Endodermal cell (in vitro differentiated cells): ENCODE data around the gene RSPH4A. TPM values are rescaled to one million over a fixed set of nuclear protein-coding genes. Genes with fewer than 3 reads are reported as not detected.

ENCODE experiments used
- DNase-seq: peaks from one replicate; pipeline ENCODE4 v3.0.0-alpha.2; 2017
- H3K27ac ChIP-seq: 2 replicates; pipeline ENCODE4 v1.5.1; 2013; ENCODE audit warnings: mild to moderate bottlenecking, low read depth, low read length, moderate library complexity
- H3K27me3 ChIP-seq: 2 replicates; pipeline ENCODE4 v1.6.1; 2013; ENCODE audit warnings: mild to moderate bottlenecking, low read length, moderate library complexity; ENCODE audit not compliant: insufficient read depth, control insufficient read depth, poor library complexity, severe bottlenecking
- H3K36me3 ChIP-seq: 2 replicates; pipeline ENCODE4 v1.7.0; 2013; ENCODE audit warnings: mild to moderate bottlenecking, low read length, moderate library complexity; ENCODE audit not compliant: control insufficient read depth, insufficient read depth
- H3K4me1 ChIP-seq: one replicate; pipeline ENCODE4 v1.7.0; 2013; ENCODE audit warnings: low read length; ENCODE audit not compliant: control insufficient read depth, insufficient read depth
- H3K4me3 ChIP-seq: 2 replicates; pipeline ENCODE4 v1.5.1; 2013; ENCODE audit warnings: mild to moderate bottlenecking, low read length, moderate library complexity
- H3K9ac ChIP-seq: 2 replicates; pipeline ENCODE4 v1.6.1; 2013; ENCODE audit warnings: mild to moderate bottlenecking, low read length, moderate library complexity; ENCODE audit not compliant: poor library complexity, severe bottlenecking; ENCODE audit errors: extremely low read depth
- H3K9me3 ChIP-seq: 2 replicates; pipeline ENCODE4 v1.6.1; 2013; ENCODE audit warnings: mild to moderate bottlenecking, low read length, moderate library complexity; ENCODE audit not compliant: control insufficient read depth
- H3K27ac Mint-ChIP-seq: 2 replicates; pipeline ENCODE4 v1.8.0; 2020; ENCODE audit warnings: mixed read lengths
- H3K27me3 Mint-ChIP-seq: 2 replicates; pipeline ENCODE4 v1.8.0; 2021; ENCODE audit warnings: mild to moderate bottlenecking, mixed read lengths; ENCODE audit not compliant: insufficient read depth
- H3K36me3 Mint-ChIP-seq: 2 replicates; pipeline ENCODE4 v1.8.0; 2020; ENCODE audit warnings: low read depth, mixed read lengths
- H3K4me1 Mint-ChIP-seq: 2 replicates; pipeline ENCODE4 v1.8.0; 2020; ENCODE audit warnings: mixed read lengths
- H3K4me3 Mint-ChIP-seq: 2 replicates; pipeline ENCODE4 v1.8.0; 2020; ENCODE audit warnings: mild to moderate bottlenecking, moderate library complexity, mixed read lengths
- H3K9me3 Mint-ChIP-seq: 2 replicates; pipeline ENCODE4 v1.8.0; 2020; ENCODE audit warnings: mild to moderate bottlenecking, mixed read lengths
- WGBS, 2 experiments: methylation state at CpG; one replicate each; pipeline versions ENCODE4 v1.1.5 to v1.1.7; 2013; ENCODE audit warnings: missing lambda C conversion rate in 2 of 2, mixed read lengths in 1 of 2; ENCODE audit not compliant: insufficient coverage in 1 of 2, insufficient read length in 1 of 2; 5-methylcytosine and 5-hydroxymethylcytosine counted together
- total RNA-seq, 2 donors: library from RNA; stranded (reverse); fragmentation: NEBNext Ultra II Directional in 1 of 2; extraction: Animal tissue kit (Norgen Biotek cat#: 25700) in 1 of 2; gene quantifications; 2 replicates in 1 of 2; 3 replicates in 1 of 2; pipeline ENCODE4 v1.2.1, GENCODE V29; 2021
- TF ChIP-seq, protein P1 (sequence below): fragments of 200-600 bp; sonication (generic); conservative IDR thresholded peaks from 2 replicates; pipeline ENCODE4 v1.5.0; 2021; ENCODE audit warnings: antibody characterized with exemption, mild to moderate bottlenecking

The RSPH4A gene
- total RNA-seq, 2 donors from 2014 or later = 0.92 to 1.2 TPM

DNA sequence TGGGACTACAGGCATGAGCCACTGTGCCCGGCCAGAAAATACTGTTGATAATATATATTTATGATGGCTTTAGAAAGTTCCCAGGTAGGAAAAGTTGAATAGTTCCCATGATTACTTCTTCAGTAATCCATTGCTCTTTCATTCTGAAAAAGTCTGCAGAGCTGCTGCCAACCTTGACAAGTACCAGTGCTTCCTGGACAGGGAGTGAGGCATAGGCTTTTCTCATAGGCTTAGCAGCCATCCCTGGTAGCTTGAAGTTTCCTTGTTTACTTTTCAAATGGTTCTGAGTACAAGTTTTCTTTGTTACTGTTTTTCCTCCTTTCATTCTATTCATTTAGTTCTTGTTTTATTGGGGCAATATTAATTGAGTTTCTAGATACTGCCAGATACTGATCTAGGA, 37.1 kb upstream of the RSPH4A start:
- Mint-ChIP-seq H3K9me3 (no peaks in the 10 kb centered on the region), H3K4me3 (no peak overlapping the region), H3K36me3 (peaks cover 18% of the 10 kb centered on the region), H3K27me3 (no peaks in the 10 kb centered on the region), H3K27ac (no peak overlapping the region), H3K4me1 (no peaks in the 10 kb centered on the region)
- H3K9me3 ChIP-seq = no peaks in the 10 kb centered on the region
- H3K36me3 ChIP-seq = peaks cover 60% of the 10 kb centered on the region
- 100% methylated on average over 1 of the region's 1 CpG; no CpG with 5 or more reads in 1 of the 2 experiments for WGBS, 2 experiments
- TF ChIP-seq, protein P1, sequence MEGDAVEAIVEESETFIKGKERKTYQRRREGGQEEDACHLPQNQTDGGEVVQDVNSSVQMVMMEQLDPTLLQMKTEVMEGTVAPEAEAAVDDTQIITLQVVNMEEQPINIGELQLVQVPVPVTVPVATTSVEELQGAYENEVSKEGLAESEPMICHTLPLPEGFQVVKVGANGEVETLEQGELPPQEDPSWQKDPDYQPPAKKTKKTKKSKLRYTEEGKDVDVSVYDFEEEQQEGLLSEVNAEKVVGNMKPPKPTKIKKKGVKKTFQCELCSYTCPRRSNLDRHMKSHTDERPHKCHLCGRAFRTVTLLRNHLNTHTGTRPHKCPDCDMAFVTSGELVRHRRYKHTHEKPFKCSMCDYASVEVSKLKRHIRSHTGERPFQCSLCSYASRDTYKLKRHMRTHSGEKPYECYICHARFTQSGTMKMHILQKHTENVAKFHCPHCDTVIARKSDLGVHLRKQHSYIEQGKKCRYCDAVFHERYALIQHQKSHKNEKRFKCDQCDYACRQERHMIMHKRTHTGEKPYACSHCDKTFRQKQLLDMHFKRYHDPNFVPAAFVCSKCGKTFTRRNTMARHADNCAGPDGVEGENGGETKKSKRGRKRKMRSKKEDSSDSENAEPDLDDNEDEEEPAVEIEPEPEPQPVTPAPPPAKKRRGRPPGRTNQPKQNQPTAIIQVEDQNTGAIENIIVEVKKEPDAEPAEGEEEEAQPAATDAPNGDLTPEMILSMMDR = no peak
- H3K9ac ChIP-seq = no peak overlapping the region
- H3K4me1 ChIP-seq = no peaks in the 10 kb centered on the region
- H3K27me3 ChIP-seq = no peaks in the 10 kb centered on the region
- H3K4me3 ChIP-seq = no peak overlapping the region
- no peak overlapping the region for H3K27ac ChIP-seq
- DNase-seq = no peak

DNA sequence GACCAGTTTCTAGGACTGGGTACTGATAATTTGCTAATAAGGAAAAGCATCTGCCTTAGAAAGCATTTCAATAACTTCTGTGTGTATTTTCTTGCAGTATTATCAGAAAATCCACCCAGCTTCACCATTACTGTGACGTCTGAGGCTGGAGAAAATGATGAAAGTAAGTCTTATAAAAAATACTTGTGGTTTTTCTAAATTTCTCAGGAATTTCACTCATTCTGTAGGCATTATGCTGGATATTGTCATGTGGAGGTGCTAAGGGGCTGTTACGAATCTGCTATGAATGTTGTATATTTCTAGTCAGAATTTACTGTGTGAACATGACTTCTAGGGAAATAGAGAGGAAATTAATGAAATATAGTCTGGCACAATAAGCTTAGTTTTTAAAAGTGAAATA, 36.1 kb upstream of the RSPH4A start:
- no peak overlapping the region for H3K27ac Mint-ChIP-seq
- Histone ChIP-seq H3K4me3 (no peak overlapping the region), H3K4me1 (no peaks in the 10 kb centered on the region), H3K27ac (no peak overlapping the region), H3K9ac (no peak overlapping the region), H3K9me3 (no peaks in the 10 kb centered on the region), H3K36me3 (peaks cover 63% of the 10 kb centered on the region), H3K27me3 (no peaks in the 10 kb centered on the region)
- H3K4me1 Mint-ChIP-seq = no peaks in the 10 kb centered on the region
- H3K4me3 Mint-ChIP-seq = no peak overlapping the region
- WGBS, 2 experiments = 87 to 100% methylated on average over 1 to 2 of the region's 2 CpGs
- TF ChIP-seq, protein P1 = no peak
- no peaks in the 10 kb centered on the region for H3K27me3 Mint-ChIP-seq
- no peaks in the 10 kb centered on the region for H3K9me3 Mint-ChIP-seq
- H3K36me3 Mint-ChIP-seq = peaks cover 20% of the 10 kb centered on the region
- DNase-seq = no peak

- Mint-ChIP-seq H3K9me3 (no peaks in the 10 kb centered on the region), H3K36me3 (peaks cover 39% of the 10 kb centered on the region), H3K27me3 (no peaks in the 10 kb centered on the region), H3K4me3 (no peak overlapping the region), H3K27ac (no peak overlapping the region), H3K4me1 (no peaks in the 10 kb centered on the region)
- H3K36me3 ChIP-seq = peaks cover 75% of the 10 kb centered on the region
- no peaks in the 10 kb centered on the region for H3K4me1 ChIP-seq
- H3K27ac ChIP-seq = no peak overlapping the region
- H3K27me3 ChIP-seq = no peaks in the 10 kb centered on the region
- H3K4me3 ChIP-seq = no peak overlapping the region
- no peak overlapping the region for H3K9ac ChIP-seq
- H3K9me3 ChIP-seq = no peaks in the 10 kb centered on the region
- TF ChIP-seq, protein P1 = no peak
- DNase-seq = no peak
These were observed 30.0 kb upstream of the RSPH4A start for GRCh38 chr6:116586276-116586675.
